Activated T-cell treated with anti-CD3 and anti-CD28 coated beads for 1 hour (primary cell): ENCODE measurements around the gene GNAI1.

Experiments
- DNase-seq: peaks from one replicate; pipeline ENCODE4 v3.0.0-alpha.2; 2020; ENCODE audit warnings: low read depth

The GNAI1 gene

GRCh38 chr7:80253237-80253636, 118.6 kb downstream of the GNAI1 start:
- DNase-seq, result no peak

GRCh38 chr7:80253653-80254052, 119.0 kb downstream of the GNAI1 start:
- no peak for DNase-seq

GRCh38 chr7:80255656-80256055, 121.0 kb downstream of the GNAI1 start:
- DNase-seq, result no peak

GRCh38 chr7:80257756-80258155, 123.1 kb downstream of the GNAI1 start:
- DNase-seq, result no peak

- DNase-seq, result no peak
Observed at GRCh38 chr7:80260606-80261005, 126.0 kb downstream of the GNAI1 start.

- no peak for DNase-seq
Observed at GRCh38 chr7:80263333-80263732, 128.7 kb downstream of the GNAI1 start.

GRCh38 chr7:80263821-80264220, 129.2 kb downstream of the GNAI1 start:
- no peak for DNase-seq

- DNase-seq, result no peak
Observed at GRCh38 chr7:80264769-80265495, 130.3 kb downstream of the GNAI1 start.

GRCh38 chr7:80272560-80273239, 138.1 kb downstream of the GNAI1 start:
- DNase-seq, result no peak

- no peak for DNase-seq
Observed at GRCh38 chr7:80273327-80273726, 138.7 kb downstream of the GNAI1 start.

- DNase-seq, result no peak
Observed at GRCh38 chr7:80275192-80275605, 140.6 kb downstream of the GNAI1 start.
